ENCODE measurements around the gene CALML6. TPM values are rescaled to one million over a fixed set of nuclear protein-coding genes. Genes with fewer than 3 reads are reported as not detected.
A peak's percentile ranks its signal among the peaks of the same experiment; 100 is the strongest.

Gene CALML6
- total RNA-seq, 1 donor from 2014 or later, result 0.32 TPM

- DNase-seq (ENCODE audit: low spot score), result no peak
Measured at GRCh38 chr1:1892079-1892762, 22.8 kb upstream of the CALML6 start.

DNA sequence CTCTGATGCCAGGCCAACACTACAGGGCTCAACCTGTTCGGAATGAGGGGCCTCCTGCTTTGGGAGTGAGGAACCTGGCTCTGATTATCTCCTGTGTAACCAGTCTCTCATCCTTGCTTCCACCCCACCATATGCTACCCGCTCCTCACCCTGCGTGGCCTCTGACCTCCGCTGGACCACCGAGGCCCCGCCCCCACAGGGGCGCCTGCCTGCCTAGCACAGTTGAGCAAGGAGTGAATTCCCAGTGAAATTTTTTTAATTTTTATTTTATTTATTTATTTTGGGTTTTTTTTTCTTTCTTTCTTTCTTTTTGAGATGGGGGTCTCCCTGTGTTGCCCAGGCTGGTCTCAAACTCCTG is 22.3 kb upstream of the CALML6 start:
- no peak for DNase-seq (ENCODE audit: low spot score)

DNA sequence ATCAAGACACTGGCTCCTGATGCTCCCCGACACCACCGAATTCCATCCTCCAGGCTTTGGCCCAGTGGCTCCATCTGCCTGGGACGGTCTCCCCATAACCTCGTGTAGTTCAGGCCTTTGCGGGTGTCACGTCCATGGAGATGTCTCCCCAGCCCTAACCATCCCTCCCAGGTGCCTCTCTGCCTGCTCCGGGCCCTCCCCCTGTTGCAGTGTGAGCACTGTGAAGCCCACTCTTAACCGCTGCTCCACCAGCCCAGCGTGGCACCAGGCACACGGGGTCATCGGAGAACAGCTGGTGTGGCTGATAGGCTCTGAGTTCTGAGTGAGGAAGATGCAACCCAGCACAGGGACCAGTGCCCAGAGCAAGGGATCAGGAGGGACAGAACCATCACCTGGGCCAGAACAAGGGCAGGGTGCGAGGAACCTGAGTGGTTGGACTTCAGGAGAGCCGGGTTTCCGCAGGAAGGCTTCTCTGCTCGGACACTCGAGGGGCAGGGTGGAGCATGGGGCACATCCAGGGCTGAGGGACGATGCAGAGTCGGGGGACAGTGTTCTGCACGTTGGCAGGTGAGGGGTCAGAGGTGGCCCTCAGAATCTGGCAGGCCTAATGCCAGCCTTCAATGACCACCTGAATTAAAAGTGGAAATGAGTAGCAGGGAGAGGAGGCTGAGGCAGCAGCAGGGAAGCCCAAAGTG is 21.6 kb upstream of the CALML6 start:
- no peak for DNase-seq (ENCODE audit: low spot score)

DNA sequence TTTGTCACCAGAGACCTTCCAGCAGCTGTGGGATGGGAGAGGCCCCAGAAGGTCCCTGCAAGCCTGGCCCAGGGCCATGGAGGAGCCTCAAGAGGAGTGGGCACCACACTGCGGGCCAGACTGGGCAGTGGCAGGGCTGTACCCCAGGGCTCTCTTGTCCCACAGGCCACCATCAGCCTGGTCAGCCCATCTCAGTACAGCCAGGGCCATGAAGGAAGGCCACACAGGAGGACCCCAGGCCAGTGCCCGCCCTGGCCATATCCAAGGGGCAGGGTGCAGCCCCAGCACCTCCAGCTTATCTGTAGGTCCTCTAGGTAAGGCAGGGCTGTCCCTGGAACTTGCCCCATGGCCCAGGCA is 21.1 kb upstream of the CALML6 start:
- DNase-seq (ENCODE audit: low spot score), result no peak

- no peak for DNase-seq (ENCODE audit: low spot score)
Measured at GRCh38 chr1:1894354-1895059, 20.6 kb upstream of the CALML6 start.

DNA sequence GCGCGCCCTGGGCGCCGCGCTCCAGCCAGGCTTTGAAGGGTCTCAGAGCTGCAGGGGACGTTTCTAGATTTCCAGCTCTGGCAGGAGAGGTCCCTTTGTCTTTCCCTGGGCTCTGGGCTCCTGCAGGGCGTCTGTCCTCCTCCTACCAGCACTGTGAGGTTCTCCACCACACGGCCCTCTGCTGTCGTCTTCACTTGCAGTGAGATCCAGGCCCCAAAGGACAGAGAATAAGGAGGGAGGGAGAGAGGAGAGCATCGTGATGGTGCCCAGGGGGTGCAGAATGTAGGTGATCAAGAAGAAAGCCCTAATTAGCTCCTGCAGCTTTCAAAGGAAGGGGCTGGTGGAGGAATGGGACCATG is 20.0 kb upstream of the CALML6 start:
- no peak for DNase-seq (ENCODE audit: low spot score)

- no peak for DNase-seq (ENCODE audit: low spot score)
Measured at GRCh38 chr1:1895456-1896336, 19.4 kb upstream of the CALML6 start.

- DNase-seq (ENCODE audit: low spot score), result no peak
Measured at GRCh38 chr1:1898246-1898933, 16.7 kb upstream of the CALML6 start.

- DNase-seq (ENCODE audit: low spot score), result no peak
Measured at GRCh38 chr1:1899266-1899966, 15.6 kb upstream of the CALML6 start.

DNA sequence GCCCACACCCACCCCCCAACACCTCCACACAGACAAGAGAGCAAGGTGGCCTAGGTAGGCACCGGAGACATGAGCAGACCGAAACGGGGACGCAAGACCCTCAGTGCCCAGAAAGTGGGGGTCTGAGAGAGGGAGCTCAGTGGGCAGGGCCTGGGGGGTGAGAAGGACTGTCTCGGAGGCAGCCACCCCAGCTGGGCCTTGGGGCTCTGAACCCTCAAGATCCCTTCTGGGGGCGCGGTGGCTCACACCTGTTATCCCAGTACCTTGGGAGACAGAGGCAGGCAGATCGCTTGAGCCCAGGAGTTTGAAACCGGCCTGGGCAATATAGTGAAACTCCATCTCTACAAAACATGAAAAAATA is 15.1 kb upstream of the CALML6 start:
- no peak for DNase-seq (ENCODE audit: low spot score)

DNA sequence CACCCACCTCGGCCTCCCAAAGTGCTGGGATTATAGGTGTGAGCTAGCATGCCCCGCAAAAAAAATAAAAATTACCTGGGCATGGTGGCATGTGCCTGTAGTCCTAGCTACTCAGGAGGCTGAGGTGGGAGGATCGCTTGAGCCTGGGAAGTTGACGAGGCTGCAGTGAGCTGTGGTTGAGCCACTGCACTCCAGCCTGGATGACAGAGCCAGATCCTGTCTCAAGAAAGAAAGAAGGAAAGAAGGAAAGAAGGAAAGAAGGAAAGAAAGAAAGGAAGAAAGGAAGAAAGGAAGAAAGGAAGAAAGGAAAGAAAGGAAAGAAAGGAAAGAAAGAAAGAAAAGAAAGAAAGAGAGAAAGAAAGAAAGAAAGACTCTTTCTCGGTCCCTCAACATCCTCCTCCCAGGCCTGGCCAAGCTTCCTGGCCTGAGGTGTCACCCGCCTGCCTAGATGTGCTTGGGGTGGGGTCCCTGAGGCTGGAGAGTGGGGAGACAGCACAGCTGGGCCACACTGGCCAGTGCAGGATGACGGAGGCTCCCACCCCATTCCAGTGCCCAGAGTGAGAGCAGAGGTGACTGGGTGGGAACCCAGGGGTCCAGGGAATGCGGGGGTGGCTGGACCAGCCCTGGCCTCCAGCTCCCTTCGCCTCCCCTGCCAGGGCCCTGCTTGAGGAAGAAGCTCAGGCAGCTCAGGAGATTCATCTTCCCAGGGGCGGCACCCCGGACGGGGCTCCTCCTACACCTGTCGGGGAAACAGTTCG is 14.0 kb upstream of the CALML6 start:
- DNase-seq (ENCODE audit: low spot score), result no peak

GRCh38 chr1:1901641-1902294 is 13.3 kb upstream of the CALML6 start:
- no peak for DNase-seq (ENCODE audit: low spot score)

- no peak for DNase-seq (ENCODE audit: low spot score)
Measured at GRCh38 chr1:1903224-1903623, 11.8 kb upstream of the CALML6 start.

DNA sequence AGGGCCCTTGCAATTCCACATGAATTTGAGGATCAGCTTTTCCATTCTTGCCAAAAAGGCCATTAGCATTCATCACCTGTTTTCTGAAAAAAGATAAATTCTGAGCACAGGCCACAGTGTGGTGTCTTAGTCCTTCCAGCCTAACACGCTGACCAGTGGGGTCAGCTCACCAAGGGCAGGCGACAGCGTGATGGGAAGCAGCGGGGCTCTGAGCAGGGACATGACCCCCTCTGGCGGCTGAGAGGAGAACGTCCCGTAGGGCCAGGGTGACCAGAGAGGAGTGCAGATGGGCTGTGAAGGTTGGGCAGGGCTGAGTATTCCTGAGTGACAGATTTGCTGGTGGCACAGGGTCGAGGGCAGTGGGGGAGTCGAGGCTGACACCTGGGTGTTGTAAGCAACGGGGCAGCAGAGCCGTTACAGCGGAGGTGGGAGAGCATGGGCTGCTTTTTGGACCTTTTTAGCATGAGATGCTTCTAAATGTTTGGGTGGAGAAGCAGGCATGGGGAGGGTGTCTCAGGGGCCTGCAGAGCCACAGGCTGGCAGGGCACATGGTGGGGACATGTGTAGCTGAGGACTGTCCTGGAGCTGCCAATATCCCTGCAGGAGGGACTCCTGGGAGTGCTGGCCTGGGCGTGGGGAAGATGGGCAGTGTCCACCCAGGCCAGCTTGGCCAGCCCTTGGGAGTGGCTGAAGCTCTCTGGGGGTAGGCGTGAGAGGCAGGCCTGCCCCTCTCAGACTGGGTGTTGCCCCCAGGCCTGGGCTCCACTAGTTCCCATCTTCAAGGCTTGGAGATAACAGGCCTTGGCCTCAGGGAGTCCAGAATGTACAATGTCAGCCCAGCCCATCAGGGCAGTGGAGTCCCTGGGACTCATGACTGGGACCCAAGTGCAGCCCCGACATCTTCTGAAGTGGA is 8.6 kb upstream of the CALML6 start:
- peak; percentile 84 for DNase-seq (ENCODE audit: low spot score)

DNA sequence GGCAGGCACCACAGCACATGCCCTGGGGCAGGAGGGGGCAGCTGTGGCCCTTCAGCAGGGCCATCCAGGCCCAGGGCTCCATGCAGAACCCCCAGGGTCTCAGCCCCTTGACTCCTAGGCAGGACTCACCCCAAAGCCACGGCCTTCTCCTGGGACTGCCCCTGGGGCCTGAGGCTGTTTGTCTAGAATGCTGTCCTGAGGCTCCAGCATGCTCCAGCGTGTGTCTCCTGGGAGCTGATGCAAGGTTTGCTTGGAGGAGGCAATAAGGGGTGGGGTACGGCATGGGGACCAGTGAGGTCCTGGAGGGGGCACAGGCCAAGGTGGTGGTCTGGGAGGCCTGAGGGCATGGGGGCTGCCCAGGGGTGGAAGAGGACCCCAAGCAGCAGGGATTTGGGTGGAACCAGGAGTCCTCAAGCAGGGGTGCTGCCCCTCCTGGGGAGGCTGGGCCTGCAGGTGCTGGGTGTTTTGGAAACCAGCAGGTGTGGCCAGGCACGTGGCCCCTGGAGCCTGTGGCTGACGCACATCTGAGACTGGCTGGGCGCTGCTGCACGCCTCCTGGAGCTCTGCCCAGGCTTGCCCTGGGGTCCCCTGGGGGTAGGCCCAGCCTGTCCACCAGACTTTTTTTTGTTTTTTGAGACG is 7.8 kb upstream of the CALML6 start:
- no peak for DNase-seq (ENCODE audit: low spot score)

- DNase-seq (ENCODE audit: low spot score), result no peak
Measured at GRCh38 chr1:1908506-1908791, 6.6 kb upstream of the CALML6 start.

DNA sequence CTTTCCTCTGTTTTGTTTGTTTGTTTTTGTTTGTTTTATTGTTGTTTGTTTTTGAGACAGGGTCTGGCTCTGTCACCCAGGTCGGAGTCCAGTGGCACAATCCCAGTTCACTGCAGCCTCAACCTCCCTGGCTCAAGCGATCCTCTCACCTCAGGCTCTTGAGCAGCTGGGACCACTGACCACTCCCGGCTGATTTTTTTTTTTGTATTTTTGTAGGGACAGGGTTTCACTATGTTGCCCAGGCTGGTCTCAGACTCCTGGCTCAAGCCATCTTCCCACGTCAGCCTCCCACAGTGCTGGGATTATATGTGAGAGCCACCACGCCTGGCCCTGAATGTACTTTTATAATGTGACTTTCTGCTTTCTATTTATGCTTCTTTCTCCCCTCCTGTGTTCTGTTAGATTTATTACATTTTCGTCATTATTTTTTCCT is 5.0 kb upstream of the CALML6 start:
- no peak for DNase-seq (ENCODE audit: low spot score)

DNA sequence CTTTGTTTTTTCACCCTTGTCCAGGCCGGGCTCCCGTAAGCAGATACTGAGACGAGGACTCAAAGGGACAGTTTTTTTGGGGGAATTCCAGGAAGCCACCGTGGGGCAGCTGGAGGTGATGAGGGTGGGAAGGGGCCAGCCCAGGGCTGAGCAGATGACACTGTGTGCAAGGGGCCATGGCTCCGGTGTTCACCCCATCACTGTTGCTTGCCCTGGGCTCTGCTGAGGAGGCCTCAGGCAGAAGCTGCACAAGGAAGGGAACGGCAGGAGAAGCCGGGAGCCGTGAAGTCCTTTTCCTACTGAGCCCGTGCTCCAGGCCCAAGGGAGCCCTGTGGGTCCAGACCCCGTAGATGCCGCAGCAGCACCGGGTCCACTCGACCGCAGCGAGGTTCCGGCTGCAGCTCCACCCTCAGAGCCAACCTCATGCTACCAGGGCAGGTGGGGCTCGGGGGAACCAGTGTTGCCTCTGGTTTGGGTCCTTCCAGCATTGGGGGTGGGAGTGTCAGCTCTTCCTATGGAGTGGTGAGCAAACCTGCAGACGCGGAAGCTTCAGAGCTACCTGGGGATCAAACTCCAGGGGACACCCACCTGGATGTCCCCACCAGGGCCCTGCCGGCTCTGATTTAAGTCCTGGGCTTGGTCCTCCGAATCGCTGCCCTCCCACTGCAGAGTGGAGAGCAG is 4.3 kb upstream of the CALML6 start:
- DNase-seq (ENCODE audit: low spot score), result no peak

Data from mucosa of gallbladder (tissue), 1 donor.